Muscle layer of duodenum (tissue), 2 donors: ENCODE measurements around the gene WFDC2.
A peak's percentile ranks its signal among the peaks of the same experiment; 100 is the strongest.
"Not testable (repeated sequence)": the region's sequence is repeated elsewhere in the genome, so short reads cannot be mapped to it uniquely, and the experiment has no call there.

Source experiments
- H3K27ac ChIP-seq: one replicate; pipeline ENCODE4 v1.7.0; 2013; ENCODE audit warnings: mild to moderate bottlenecking, low read length
- H3K27me3 ChIP-seq: one replicate; pipeline ENCODE4 v1.7.0; 2013; ENCODE audit warnings: low read depth, mild to moderate bottlenecking, control low read depth, low read length
- H3K36me3 ChIP-seq, 2 donors: one replicate each; pipeline ENCODE4 v1.7.0; 2013; ENCODE audit warnings: low read length in 2 of 2, control low read depth in 1 of 2, mild to moderate bottlenecking in 1 of 2; ENCODE audit not compliant: insufficient read depth in 2 of 2, control insufficient read depth in 1 of 2
- H3K4me1 ChIP-seq, 2 donors: one replicate each; pipeline ENCODE4 v1.7.0; 2013; ENCODE audit warnings: low read length in 2 of 2, mild to moderate bottlenecking in 2 of 2, control low read depth in 1 of 2, moderate library complexity in 1 of 2; ENCODE audit not compliant: insufficient read depth in 2 of 2, control insufficient read depth in 1 of 2
- H3K4me3 ChIP-seq, 2 donors: one replicate each; pipeline ENCODE4 v1.7.0; 2013; ENCODE audit warnings: low read length in 2 of 2, low read depth in 1 of 2, mild to moderate bottlenecking in 1 of 2
- H3K9me3 ChIP-seq, 2 donors: one replicate each; pipeline ENCODE4 v1.7.0; 2013; ENCODE audit warnings: low read length in 2 of 2, control low read depth in 1 of 2, mild to moderate bottlenecking in 1 of 2; ENCODE audit not compliant: control insufficient read depth in 1 of 2
- donor health status: healthy.

Gene WFDC2

GRCh38 chr20:45470937-45471336 lies 1.4 kb downstream of the WFDC2 start:
- H3K36me3 ChIP-seq, result no peaks in the 10 kb centered on the region
- H3K9me3 ChIP-seq, result no peaks in the 10 kb centered on the region
- peaks cover 10% of the 10 kb centered on the region for H3K27me3 ChIP-seq
- peaks cover 0 to 20% of the 10 kb centered on the region in 2 donors for H3K4me1 ChIP-seq
- H3K4me3 ChIP-seq, result peak overlapping the region; percentile 57 to 75
- peak overlapping the region; percentile 39 for H3K27ac ChIP-seq

GRCh38 chr20:45472286-45472685 lies 2.7 kb downstream of the WFDC2 start:
- H3K27me3 ChIP-seq, H3K27ac ChIP-seq, H3K36me3 ChIP-seq, H3K9me3 ChIP-seq, H3K4me3 ChIP-seq: not testable (repeated sequence)
- peaks cover 0 to 20% of the 10 kb centered on the region in 2 donors for H3K4me1 ChIP-seq

- not testable (repeated sequence) for H3K27me3 ChIP-seq, H3K36me3 ChIP-seq, H3K4me1 ChIP-seq, H3K9me3 ChIP-seq, H3K4me3 ChIP-seq, H3K27ac ChIP-seq
These were observed 8.1 kb downstream of the WFDC2 start for GRCh38 chr20:45477530-45478148.

GRCh38 chr20:45479822-45480221 lies 10.3 kb downstream of the WFDC2 start:
- Histone ChIP-seq H3K4me1 (no peaks in the 10 kb centered on the region), H3K27ac (no peak overlapping the region), H3K36me3 (no peaks in the 10 kb centered on the region), H3K9me3 (no peaks in the 10 kb centered on the region), H3K27me3 (peaks cover 2% of the 10 kb centered on the region), H3K4me3 (no peak overlapping the region)

- no peaks in the 10 kb centered on the region for H3K36me3 ChIP-seq
- H3K27ac ChIP-seq, result no peak overlapping the region
- no peak overlapping the region for H3K4me3 ChIP-seq
- H3K9me3 ChIP-seq, result no peaks in the 10 kb centered on the region
- no peaks in the 10 kb centered on the region for H3K4me1 ChIP-seq
- peaks cover 18% of the 10 kb centered on the region for H3K27me3 ChIP-seq
These were observed 15.1 kb downstream of the WFDC2 start for GRCh38 chr20:45484676-45485075.

GRCh38 chr20:45485388-45485787 lies 15.8 kb downstream of the WFDC2 start:
- H3K9me3 ChIP-seq, result no peaks in the 10 kb centered on the region
- H3K27me3 ChIP-seq, result peaks cover 18% of the 10 kb centered on the region
- H3K27ac ChIP-seq, result no peak overlapping the region
- H3K36me3 ChIP-seq, result no peaks in the 10 kb centered on the region
- H3K4me1 ChIP-seq, result no peaks in the 10 kb centered on the region
- H3K4me3 ChIP-seq, result no peak overlapping the region

- Histone ChIP-seq H3K27me3 (peaks cover 18% of the 10 kb centered on the region), H3K4me3 (no peak overlapping the region), H3K36me3 (no peaks in the 10 kb centered on the region), H3K9me3 (no peaks in the 10 kb centered on the region), H3K4me1 (no peaks in the 10 kb centered on the region), H3K27ac (no peak overlapping the region)
These were observed 17.7 kb downstream of the WFDC2 start for GRCh38 chr20:45487231-45487635.

- Histone ChIP-seq H3K4me3 (no peak overlapping the region), H3K27me3 (peaks cover 18% of the 10 kb centered on the region), H3K4me1 (no peaks in the 10 kb centered on the region), H3K27ac (no peak overlapping the region), H3K9me3 (no peaks in the 10 kb centered on the region), H3K36me3 (no peaks in the 10 kb centered on the region)
These were observed 19.6 kb downstream of the WFDC2 start for GRCh38 chr20:45489083-45489531.

- Histone ChIP-seq H3K36me3 (no peaks in the 10 kb centered on the region), H3K9me3 (no peaks in the 10 kb centered on the region), H3K27ac (no peak overlapping the region), H3K4me1 (no peaks in the 10 kb centered on the region), H3K4me3 (no peak overlapping the region), H3K27me3 (no peaks in the 10 kb centered on the region)
These were observed 26.0 kb downstream of the WFDC2 start for GRCh38 chr20:45495501-45495941.

GRCh38 chr20:45496166-45496565 lies 26.6 kb downstream of the WFDC2 start:
- H3K27ac ChIP-seq, result no peak overlapping the region
- H3K9me3 ChIP-seq, result no peaks in the 10 kb centered on the region
- no peak overlapping the region for H3K4me3 ChIP-seq
- no peaks in the 10 kb centered on the region for H3K27me3 ChIP-seq
- H3K36me3 ChIP-seq, result no peaks in the 10 kb centered on the region
- no peaks in the 10 kb centered on the region for H3K4me1 ChIP-seq

GRCh38 chr20:45497971-45498494 lies 28.5 kb downstream of the WFDC2 start:
- Histone ChIP-seq H3K36me3 (no peaks in the 10 kb centered on the region), H3K9me3 (no peaks in the 10 kb centered on the region), H3K4me3 (no peak overlapping the region), H3K27me3 (no peaks in the 10 kb centered on the region), H3K4me1 (no peaks in the 10 kb centered on the region), H3K27ac (no peak overlapping the region)

GRCh38 chr20:45500022-45500421 lies 30.5 kb downstream of the WFDC2 start:
- Histone ChIP-seq H3K4me1 (no peaks in the 10 kb centered on the region), H3K27ac (no peak overlapping the region), H3K9me3 (no peaks in the 10 kb centered on the region), H3K27me3 (no peaks in the 10 kb centered on the region), H3K36me3 (no peaks in the 10 kb centered on the region), H3K4me3 (no peak overlapping the region)
